GM18517 (cell line): ENCODE data around the gene ANKRD7.
"Not testable (repeated sequence)": the region's sequence is repeated elsewhere in the genome, so short reads cannot be mapped to it uniquely, and the experiment has no call there.

Experiments
- ATAC-seq: cut with Tn5 transposase; IDR thresholded peaks from one replicate; pipeline ENCODE4 v1.9.1; 2021; ENCODE audit warnings: mild to moderate bottlenecking, moderate library complexity; ENCODE audit not compliant: unreplicated experiment

The ANKRD7 gene

DNA sequence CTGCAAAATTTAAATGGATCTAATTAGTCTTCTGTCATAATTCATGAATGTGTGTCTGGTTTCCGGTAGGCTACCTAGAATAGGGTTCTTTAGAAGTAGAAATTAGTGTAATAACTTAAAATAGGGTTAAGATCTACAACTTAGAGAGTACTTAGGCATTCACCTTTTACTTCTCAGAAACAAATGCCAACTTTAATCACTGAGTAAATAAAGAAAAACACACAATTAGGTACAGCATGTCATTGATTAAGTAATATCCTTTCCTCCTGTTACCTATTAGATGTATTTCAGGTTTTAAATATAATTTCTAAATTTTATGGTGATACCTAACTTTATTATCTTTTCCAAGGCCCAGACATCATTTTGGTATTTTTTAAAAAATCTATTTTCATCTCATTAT lies 9.3 kb downstream of the ANKRD7 start:
- ATAC-seq: no peak

DNA sequence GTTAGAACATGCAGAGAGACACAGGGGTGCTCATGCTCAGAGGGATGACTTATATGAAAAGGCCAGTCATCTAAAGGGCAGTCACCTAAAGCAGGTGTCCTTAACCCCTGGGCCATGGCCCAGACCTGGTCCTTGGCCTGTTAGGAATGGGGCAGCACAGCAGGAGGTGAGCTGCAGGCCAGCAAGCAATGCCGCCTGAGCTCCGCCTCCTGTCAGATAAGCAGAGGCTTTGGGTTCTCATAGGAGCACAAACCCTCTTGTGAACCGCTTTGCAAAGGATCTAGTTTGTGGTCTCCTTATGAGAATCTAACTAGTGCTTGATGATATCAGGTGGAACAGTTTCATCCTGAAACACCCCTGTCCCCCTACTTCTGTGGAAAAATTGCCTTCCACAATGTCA lies 14.5 kb downstream of the ANKRD7 start:
- no peak for ATAC-seq

DNA sequence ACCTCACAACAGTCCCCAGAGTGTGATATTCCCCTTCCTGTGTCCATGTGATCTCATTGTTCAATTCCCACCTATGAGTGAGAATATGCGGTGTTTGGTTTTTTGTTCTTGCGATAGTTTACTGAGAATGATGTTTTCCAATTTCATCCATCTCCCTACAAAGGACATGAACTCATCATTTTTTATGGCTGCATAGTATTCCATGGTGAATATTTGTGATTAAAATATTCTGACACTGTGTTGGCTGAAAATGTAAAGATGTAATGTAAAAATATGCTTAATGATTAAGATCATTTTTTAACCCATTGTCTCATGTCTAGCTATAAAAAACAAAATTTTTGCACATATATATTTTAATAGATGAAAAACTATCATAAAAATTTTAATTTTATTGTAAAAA lies 15.8 kb downstream of the ANKRD7 start:
- ATAC-seq: not testable (repeated sequence)

DNA sequence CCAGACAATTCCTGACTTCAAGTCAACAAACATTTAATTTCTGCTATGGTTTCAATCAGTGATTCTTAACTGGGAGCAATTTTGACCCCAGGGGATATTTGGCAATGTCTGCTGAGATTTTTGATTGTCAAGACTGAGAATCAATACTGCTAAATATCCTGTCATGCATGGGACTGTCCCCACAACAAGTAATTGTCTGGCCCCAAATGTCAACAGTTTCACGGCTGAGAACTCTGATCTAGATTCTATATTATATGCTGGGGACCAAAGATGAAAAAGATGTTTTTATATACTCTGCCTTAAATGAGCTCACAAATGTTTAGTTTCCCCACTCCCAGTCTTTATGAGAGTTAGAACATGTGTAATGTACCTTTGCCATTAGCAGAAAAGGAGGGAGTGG lies 19.2 kb downstream of the ANKRD7 start:
- no peak for ATAC-seq

DNA sequence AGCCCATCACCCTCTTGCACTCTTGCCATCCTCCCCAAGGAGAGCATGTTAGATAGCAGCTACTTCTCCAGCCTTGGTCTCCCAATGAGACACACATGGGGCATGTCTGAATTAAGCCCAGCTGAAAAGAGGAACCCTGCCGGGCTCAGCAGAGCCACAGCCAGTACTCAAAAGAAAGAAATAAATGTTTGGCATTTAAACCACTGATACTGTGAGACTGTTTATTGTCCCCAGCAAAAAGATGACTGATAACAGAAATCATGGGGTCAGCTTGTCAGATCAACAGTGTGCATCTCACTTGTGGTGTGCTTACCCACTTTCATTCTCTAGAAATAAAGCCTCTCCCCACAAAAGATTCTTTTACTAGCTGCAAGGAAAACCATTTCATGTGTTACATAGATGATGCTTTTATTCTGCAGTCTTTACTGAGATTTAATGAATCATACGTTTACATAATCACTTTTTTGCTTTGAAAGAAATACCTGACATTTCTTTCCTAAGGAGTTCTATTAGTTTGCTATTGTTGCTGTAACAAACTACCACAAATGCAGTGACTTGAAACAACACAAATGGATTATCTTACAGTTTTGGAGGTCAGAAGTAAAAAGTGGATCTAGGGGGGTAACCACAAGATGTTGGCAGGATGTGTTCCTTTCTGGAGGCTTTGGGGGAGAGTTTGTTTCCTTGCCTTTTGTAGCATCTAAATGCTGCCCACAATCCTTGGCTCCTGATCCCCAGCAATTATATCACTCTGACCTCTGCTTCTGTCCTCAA lies 20.9 kb downstream of the ANKRD7 start:
- peak; percentile 81 for ATAC-seq

- no peak for ATAC-seq
Measured at GRCh38 chr7:118250860-118251494, 26.5 kb downstream of the ANKRD7 start.

DNA sequence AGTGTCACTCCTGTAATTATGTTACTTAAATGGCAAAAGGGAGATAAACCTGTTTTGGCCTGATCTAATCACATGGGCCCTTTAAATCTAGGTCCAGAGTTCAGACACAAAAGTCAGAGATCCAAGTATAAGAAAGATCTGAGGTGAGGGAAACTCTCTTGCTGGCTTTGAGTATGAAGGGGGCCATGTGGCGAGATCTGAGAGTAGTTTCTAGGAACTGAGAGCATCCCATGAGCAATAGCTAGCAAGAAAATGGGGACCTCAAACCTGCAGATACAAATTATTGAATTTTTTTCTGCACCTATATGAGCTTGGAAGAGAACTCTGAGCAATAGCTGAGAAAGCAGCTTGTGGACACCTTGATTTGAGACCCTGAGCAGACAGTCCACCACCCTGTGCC lies 27.6 kb downstream of the ANKRD7 start:
- no peak for ATAC-seq

GRCh38 chr7:118259115-118259514 lies 34.6 kb downstream of the ANKRD7 start:
- no peak for ATAC-seq

DNA sequence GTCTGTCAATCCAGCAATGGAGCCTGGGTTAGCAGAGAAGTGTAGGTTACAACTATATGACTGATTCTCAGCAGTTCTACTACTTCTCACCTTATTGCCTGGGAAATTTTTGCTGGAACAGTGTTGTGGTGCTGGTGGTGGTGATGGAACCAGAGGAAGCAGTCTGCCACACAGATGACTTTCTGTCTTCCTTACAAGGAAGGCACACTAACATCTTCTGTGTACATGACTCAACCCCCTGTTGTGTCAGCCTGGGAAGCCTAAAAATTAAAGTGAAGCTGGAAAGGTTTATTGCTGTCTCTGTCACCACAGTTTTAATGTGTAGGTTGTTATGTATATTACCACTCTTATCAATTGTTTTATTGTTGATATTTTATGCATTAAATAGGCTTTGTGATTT lies 40.3 kb downstream of the ANKRD7 start:
- ATAC-seq: no peak

GRCh38 chr7:118280319-118281012 lies 56.0 kb downstream of the ANKRD7 start:
- no peak for ATAC-seq

- no peak for ATAC-seq
Measured at GRCh38 chr7:118281196-118281595, 56.7 kb downstream of the ANKRD7 start.

- no peak for ATAC-seq
Measured at GRCh38 chr7:118285358-118285757, 60.9 kb downstream of the ANKRD7 start.

GRCh38 chr7:118286131-118286530 lies 61.6 kb downstream of the ANKRD7 start:
- no peak for ATAC-seq

DNA sequence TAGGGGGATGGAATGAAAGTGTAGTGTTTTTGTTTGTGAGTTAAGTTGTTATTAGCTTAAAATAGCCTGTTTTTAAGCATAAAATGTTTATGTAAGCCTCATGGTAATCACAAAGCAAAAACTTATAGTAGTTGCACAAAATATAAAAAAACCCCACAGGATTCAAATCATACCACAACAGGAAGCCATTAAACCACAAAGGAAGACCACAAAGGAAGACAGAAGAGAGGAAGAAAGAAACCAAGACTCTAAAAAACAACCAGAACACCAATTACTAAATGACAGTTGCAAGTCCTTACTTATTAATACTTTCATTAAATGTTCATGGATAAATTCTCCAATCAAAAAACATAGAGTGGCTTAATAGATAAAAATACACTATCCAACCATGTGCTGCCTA lies 63.6 kb downstream of the ANKRD7 start:
- peak; percentile 85 for ATAC-seq

GRCh38 chr7:118289476-118289875 lies 65.0 kb downstream of the ANKRD7 start:
- no peak for ATAC-seq
